Gastroesophageal sphincter (tissue), 3 donors: ENCODE measurements around the gene LIN28B.

Source experiments
- EP300 ChIP-seq: sonication (generic); formaldehyde crosslinking; IDR thresholded peaks from one replicate; pipeline ENCODE4 v1.6.1; 2017; ENCODE audit warnings: antibody characterized with exemption, mild to moderate bottlenecking
- POLR2A ChIP-seq, 2 donors: fragments of 450-650 bp; IDR thresholded peaks; one replicate each; pipeline ENCODE4 v1.6.1; 2017; ENCODE audit warnings: antibody characterized with exemption in 2 of 2, mild to moderate bottlenecking in 2 of 2, moderate library complexity in 1 of 2
- POLR2AphosphoS5 ChIP-seq: sonication (generic); formaldehyde crosslinking; IDR thresholded peaks from one replicate; pipeline ENCODE4 v1.6.1; 2017; ENCODE audit warnings: antibody characterized with exemption
- TF ChIP-seq, protein P1 (sequence below), 4 experiments: fragments of 200-600 bp in 2 of 4; fragments of 450-650 bp in 2 of 4; sonication (generic) in 1 of 4; IDR thresholded peaks; one replicate each; pipeline ENCODE4 v1.5.1; 2017 to 2019; ENCODE audit warnings: antibody characterized with exemption in 4 of 4, mild to moderate bottlenecking in 2 of 4, moderate library complexity in 2 of 4

DNA sequence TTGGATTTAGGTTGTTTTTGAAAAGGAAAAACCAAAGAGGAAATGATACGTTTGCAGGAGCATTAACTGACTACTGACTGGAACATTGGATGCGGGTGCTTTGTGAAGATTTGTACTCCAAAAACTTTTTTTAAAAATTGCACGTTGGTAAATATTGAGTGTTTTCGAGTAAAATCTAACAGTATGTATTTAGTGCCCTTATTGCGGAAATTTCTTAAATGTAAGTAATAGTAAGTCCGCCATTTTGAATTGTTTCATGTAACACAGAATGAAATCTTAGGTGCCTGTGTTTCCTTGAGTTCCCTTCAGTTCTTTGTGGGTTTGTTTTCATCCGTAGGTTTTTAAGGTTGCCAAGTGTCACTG, 15.2 kb upstream of the LIN28B start:
- TF ChIP-seq, protein P1, sequence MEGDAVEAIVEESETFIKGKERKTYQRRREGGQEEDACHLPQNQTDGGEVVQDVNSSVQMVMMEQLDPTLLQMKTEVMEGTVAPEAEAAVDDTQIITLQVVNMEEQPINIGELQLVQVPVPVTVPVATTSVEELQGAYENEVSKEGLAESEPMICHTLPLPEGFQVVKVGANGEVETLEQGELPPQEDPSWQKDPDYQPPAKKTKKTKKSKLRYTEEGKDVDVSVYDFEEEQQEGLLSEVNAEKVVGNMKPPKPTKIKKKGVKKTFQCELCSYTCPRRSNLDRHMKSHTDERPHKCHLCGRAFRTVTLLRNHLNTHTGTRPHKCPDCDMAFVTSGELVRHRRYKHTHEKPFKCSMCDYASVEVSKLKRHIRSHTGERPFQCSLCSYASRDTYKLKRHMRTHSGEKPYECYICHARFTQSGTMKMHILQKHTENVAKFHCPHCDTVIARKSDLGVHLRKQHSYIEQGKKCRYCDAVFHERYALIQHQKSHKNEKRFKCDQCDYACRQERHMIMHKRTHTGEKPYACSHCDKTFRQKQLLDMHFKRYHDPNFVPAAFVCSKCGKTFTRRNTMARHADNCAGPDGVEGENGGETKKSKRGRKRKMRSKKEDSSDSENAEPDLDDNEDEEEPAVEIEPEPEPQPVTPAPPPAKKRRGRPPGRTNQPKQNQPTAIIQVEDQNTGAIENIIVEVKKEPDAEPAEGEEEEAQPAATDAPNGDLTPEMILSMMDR (IDR thresholded peaks at IDR 0.05): no peak
- TF ChIP-seq POLR2A (IDR thresholded peaks at IDR 0.05) (no peak), EP300 (no peak), POLR2AphosphoS5 (no peak)
